ENCODE measurements around the gene NAALADL2.

GRCh38 chr3:175335229-175335628 lies 476.1 kb downstream of the NAALADL2 start:
- TF ChIP-seq, protein P1, sequence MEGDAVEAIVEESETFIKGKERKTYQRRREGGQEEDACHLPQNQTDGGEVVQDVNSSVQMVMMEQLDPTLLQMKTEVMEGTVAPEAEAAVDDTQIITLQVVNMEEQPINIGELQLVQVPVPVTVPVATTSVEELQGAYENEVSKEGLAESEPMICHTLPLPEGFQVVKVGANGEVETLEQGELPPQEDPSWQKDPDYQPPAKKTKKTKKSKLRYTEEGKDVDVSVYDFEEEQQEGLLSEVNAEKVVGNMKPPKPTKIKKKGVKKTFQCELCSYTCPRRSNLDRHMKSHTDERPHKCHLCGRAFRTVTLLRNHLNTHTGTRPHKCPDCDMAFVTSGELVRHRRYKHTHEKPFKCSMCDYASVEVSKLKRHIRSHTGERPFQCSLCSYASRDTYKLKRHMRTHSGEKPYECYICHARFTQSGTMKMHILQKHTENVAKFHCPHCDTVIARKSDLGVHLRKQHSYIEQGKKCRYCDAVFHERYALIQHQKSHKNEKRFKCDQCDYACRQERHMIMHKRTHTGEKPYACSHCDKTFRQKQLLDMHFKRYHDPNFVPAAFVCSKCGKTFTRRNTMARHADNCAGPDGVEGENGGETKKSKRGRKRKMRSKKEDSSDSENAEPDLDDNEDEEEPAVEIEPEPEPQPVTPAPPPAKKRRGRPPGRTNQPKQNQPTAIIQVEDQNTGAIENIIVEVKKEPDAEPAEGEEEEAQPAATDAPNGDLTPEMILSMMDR (IDR thresholded peaks at IDR 0.05), result no peak
- TF ChIP-seq POLR2AphosphoS5 (IDR thresholded peaks at IDR 0.05) (no peak), POLR2A (IDR thresholded peaks at IDR 0.05) (no peak)

Measured in upper lobe of left lung (tissue), 4 donors.